IMR-90 (cell line): ENCODE measurements around the gene ATRNL1. TPM values are rescaled to one million over a fixed set of nuclear protein-coding genes. Genes with fewer than 3 reads are reported as not detected.

ENCODE experiments used
- ATAC-seq: fragments of 200-7000 bp; cut with Tn5 transposase; 2 replicates; pipeline ENCODE4 v1.9.1; 2020; ENCODE audit warnings: low read depth, mild to moderate bottlenecking, moderate library complexity
- BruUV-seq: library from RNA; stranded (reverse); fragments of 400-500 nt; replicated peaks from 2 replicates; lab custom pipeline; 2021; lab: Mats Ljungman, UMichigan
- CTCF ChIA-PET: fragments of 300-600 bp; formaldehyde crosslinking; extraction: SDS; loops from one replicate; lab custom pipeline; 2021; ENCODE audit warnings: antibody characterized with exemption; lab: Yijun Ruan, JAX
- POLR2A ChIA-PET: fragments of 300-600 bp; sonication (Branson Sonifier 250); formaldehyde crosslinking; loops from one replicate; lab custom pipeline; 2022; ENCODE audit warnings: antibody characterized with exemption; ENCODE audit not compliant: unreplicated experiment; lab: Charles Lee
- DNase-seq: peaks from one replicate; pipeline ENCODE4 v3.0.0; 2013
- H2AFZ ChIP-seq: replicated peaks from 2 replicates; pipeline ENCODE3; 2013; ENCODE audit warnings: low read length, mild to moderate bottlenecking; ENCODE audit not compliant: poor library complexity
- H2AK5ac ChIP-seq: 2 replicates; pipeline ENCODE4 v1.6.1; 2013; ENCODE audit warnings: low read depth, low read length, inconsistent platforms
- H2AK9ac ChIP-seq: replicated peaks from 2 replicates; pipeline ENCODE3; 2013; ENCODE audit warnings: mild to moderate bottlenecking, low read depth, low read length, moderate library complexity; ENCODE audit not compliant: poor library complexity
- H2BK120ac ChIP-seq: 2 replicates; pipeline ENCODE4 v1.6.1; 2013; ENCODE audit warnings: low read depth, low read length, inconsistent platforms
- H2BK15ac ChIP-seq: 3 replicates; pipeline ENCODE4 v1.6.1; 2013; ENCODE audit warnings: low read depth, low read length, inconsistent platforms
- H2BK20ac ChIP-seq: 2 replicates; pipeline ENCODE4 v1.6.1; 2013; ENCODE audit warnings: low read depth, mild to moderate bottlenecking, inconsistent platforms, low read length, moderate library complexity
- H2BK5ac ChIP-seq: 2 replicates; pipeline ENCODE4 v1.6.1; 2013; ENCODE audit warnings: mild to moderate bottlenecking, low read depth, low read length, inconsistent platforms; ENCODE audit not compliant: poor library complexity, severe bottlenecking
- H3K14ac ChIP-seq: replicated peaks from 2 replicates; pipeline ENCODE4 v1.6.1; 2013; ENCODE audit warnings: low read depth, low read length, inconsistent platforms
- H3K18ac ChIP-seq: 2 replicates; pipeline ENCODE4 v1.6.1; 2013; ENCODE audit warnings: low read depth, low read length, control low read depth
- H3K23ac ChIP-seq: 2 replicates; pipeline ENCODE4 v1.6.1; 2013; ENCODE audit warnings: low read depth, low read length, inconsistent platforms
- H3K27ac ChIP-seq: 2 replicates; pipeline ENCODE4 v1.5.1; 2013; ENCODE audit warnings: mild to moderate bottlenecking, control low read depth, low read length; ENCODE audit not compliant: insufficient read depth
- H3K27me3 ChIP-seq: 2 replicates; pipeline ENCODE4 v1.6.1; 2013; ENCODE audit warnings: low read length; ENCODE audit not compliant: control insufficient read depth, insufficient read depth
- H3K36me3 ChIP-seq: 2 replicates; pipeline ENCODE4 v1.6.1; 2013; ENCODE audit warnings: low read length, mixed read lengths; ENCODE audit not compliant: control insufficient read depth, insufficient read depth
- H3K4ac ChIP-seq: 2 replicates; pipeline ENCODE4 v1.6.1; 2013; ENCODE audit warnings: low read depth, low read length, inconsistent platforms
- H3K4me1 ChIP-seq: 2 replicates; pipeline ENCODE4 v1.6.1; 2013; ENCODE audit warnings: low read length, mixed read lengths; ENCODE audit not compliant: control insufficient read depth, insufficient read depth
- H3K4me2 ChIP-seq: 2 replicates; pipeline ENCODE4 v1.6.1; 2013; ENCODE audit warnings: low read depth, mild to moderate bottlenecking, control low read depth, low read length, moderate library complexity
- H3K4me3 ChIP-seq: 2 replicates; pipeline ENCODE4 v1.5.1; 2013; ENCODE audit warnings: low read depth, mild to moderate bottlenecking, control low read depth, low read length, moderate library complexity; ENCODE audit not compliant: insufficient read depth
- H3K56ac ChIP-seq: 2 replicates; pipeline ENCODE4 v1.6.1; 2013; ENCODE audit warnings: low read length, inconsistent platforms; ENCODE audit not compliant: insufficient read depth; ENCODE audit errors: extremely low read depth
- H3K79me1 ChIP-seq, 2 experiments: 2 replicates each; pipeline ENCODE4 v1.6.1; 2013; ENCODE audit warnings: low read length in 2 of 2, inconsistent platforms in 1 of 2, low read depth in 1 of 2
- H3K9ac ChIP-seq: 2 replicates; pipeline ENCODE4 v1.6.1; 2013; ENCODE audit warnings: low read depth, low read length, control low read depth
- H3K9me1 ChIP-seq: 2 replicates; pipeline ENCODE4 v1.6.1; 2013; ENCODE audit warnings: low read length, inconsistent platforms; ENCODE audit not compliant: insufficient read depth
- H3K9me3 ChIP-seq: 2 replicates; pipeline ENCODE4 v1.6.1; 2013; ENCODE audit warnings: low read length; ENCODE audit not compliant: control insufficient read depth, insufficient read depth
- H4K20me1 ChIP-seq: 2 replicates; pipeline ENCODE4 v1.6.1; 2013; ENCODE audit warnings: low read length, inconsistent platforms; ENCODE audit not compliant: insufficient read depth
- H4K5ac ChIP-seq: 2 replicates; pipeline ENCODE4 v1.6.1; 2013; ENCODE audit warnings: mild to moderate bottlenecking, low read depth, low read length, control low read depth
- H4K8ac ChIP-seq, 2 experiments: 2 replicates each; pipeline ENCODE4 v1.6.1; 2013; ENCODE audit warnings: low read depth in 2 of 2, low read length in 2 of 2, control low read depth in 1 of 2, inconsistent platforms in 1 of 2
- H4K91ac ChIP-seq: 2 replicates; pipeline ENCODE4 v1.6.1; 2013; ENCODE audit warnings: low read depth, low read length, inconsistent platforms; ENCODE audit not compliant: insufficient read depth
- BHLHE40 ChIP-seq: fragments of 150-350 bp; IDR thresholded peaks from 2 replicates; pipeline ENCODE4 v1.6.1; 2016; ENCODE audit warnings: mild to moderate bottlenecking, low read depth, low read length
- CHD1 ChIP-seq: IDR thresholded peaks from 2 replicates; pipeline ENCODE4 v1.6.1; 2012; ENCODE audit warnings: low read depth, low read length, improper control_type of control experiment
- FOS ChIP-seq: fragments of 150-350 bp; IDR thresholded peaks from 2 replicates; pipeline ENCODE4 v1.6.1; 2016; ENCODE audit warnings: low read depth, low read length
- NFE2L2 ChIP-seq: fragments of 150-350 bp; IDR thresholded peaks from 2 replicates; pipeline ENCODE4 v1.6.1; 2016; ENCODE audit warnings: low read depth, mild to moderate bottlenecking, low read length
- RAD21 ChIP-seq: IDR thresholded peaks from 2 replicates; pipeline ENCODE4 v1.6.1; 2012; ENCODE audit warnings: low read length, improper control_type of control experiment
- RFX5 ChIP-seq: IDR thresholded peaks from 2 replicates; pipeline ENCODE4 v1.8.0; 2012; ENCODE audit warnings: low read depth, mild to moderate bottlenecking, low read length, moderate library complexity
- WGBS, 2 experiments: methylation state at CpG; one replicate each; pipeline versions ENCODE4 v1.1.5 to v1.1.7; 2013; ENCODE audit warnings: missing lambda C conversion rate in 2 of 2; ENCODE audit not compliant: insufficient read length in 1 of 2; ENCODE audit errors: extremely low coverage in 2 of 2; 5-methylcytosine and 5-hydroxymethylcytosine counted together
- dilution Hi-C: fragments of 300-500 bp; cut with HindIII; formaldehyde crosslinking; loops from one replicate; pipeline ENCODE4 v1.14.3; 2018; ENCODE audit warnings: low sequenced_read_pairs; ENCODE audit not compliant: unreplicated experiment
- in situ Hi-C: fragments of 300-500 bp; cut with MboI; formaldehyde crosslinking; loops from 3 replicates; pipeline ENCODE4 v1.14.3; 2019; ENCODE audit warnings: low sequenced_read_pairs, inconsistent platforms, mixed read lengths
- intact Hi-C: fragments of 100-400 bp; cut with micrococcal nuclease; formaldehyde crosslinking; loops from 2 replicates; pipeline ENCODE4 v1.10.0; 2022
- polyA plus RNA-seq, 3 experiments: library from polyadenylated mRNA; depleted of rRNA; stranded (reverse); fragments of >200 nt; gene quantifications; 2 replicates each; pipeline ENCODE4 v1.2.3, GENCODE V29; 2012; ENCODE audit warnings: low replicate concordance in 1 of 3
- total RNA-seq: library from RNA; depleted of rRNA; stranded (reverse); fragments of >200 nt; gene quantifications from 2 replicates; pipeline ENCODE4 v1.2.3, GENCODE V29; 2012
- TF ChIP-seq, protein P1 (sequence below): conservative IDR thresholded peaks from 2 replicates; pipeline ENCODE4 v1.5.1; 2012; ENCODE audit warnings: mild to moderate bottlenecking, low read depth, low read length, improper control_type of control experiment
- TF ChIP-seq, protein P2 (sequence below): fragments of 150-350 bp; IDR thresholded peaks from 2 replicates; pipeline ENCODE4 v1.6.1; 2016; ENCODE audit warnings: low read depth, mild to moderate bottlenecking, low read length, moderate library complexity, borderline replicate concordance

The ATRNL1 gene
- total and polyA plus RNA-seq, 2 of the 4 experiments (the other 2 are of a cell fraction), result 0.18 to 0.19 TPM

DNA sequence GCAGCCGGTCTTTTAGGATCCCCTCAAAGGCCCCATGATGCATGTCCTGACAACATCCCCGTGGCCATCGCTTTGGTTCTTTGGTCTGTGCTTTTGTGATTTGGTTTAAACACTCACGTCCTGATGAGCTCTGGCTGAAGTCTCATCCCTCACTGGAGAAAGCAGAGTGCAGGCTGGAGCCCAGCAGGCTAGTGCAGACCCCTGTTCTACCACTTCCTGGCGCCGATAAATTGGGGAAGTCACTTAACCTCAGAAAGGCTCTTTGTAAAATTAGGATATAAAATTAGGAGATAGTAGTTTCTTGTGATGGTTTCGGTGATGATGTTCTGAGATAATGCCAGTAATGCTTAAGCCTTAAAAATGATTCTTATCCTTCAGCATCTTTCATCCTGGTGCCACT is 872.2 kb downstream of the ATRNL1 start:
- Histone ChIP-seq H3K18ac (no peak overlapping the region), H3K36me3 (no peaks in the 10 kb centered on the region), H3K23ac (no peak overlapping the region), H2AFZ (no peak overlapping the region), H3K27me3 (peaks cover 2% of the 10 kb centered on the region; the same call in 1 of the 2 replicates), H3K4me2 (no peak overlapping the region), H3K4ac (no peak overlapping the region), H4K5ac (no peak overlapping the region), H3K9me3 (no peaks in the 10 kb centered on the region), H4K91ac (no peak overlapping the region), H3K9ac (no peak overlapping the region), H3K14ac (no peak overlapping the region), H2BK15ac (no peak overlapping the region), H4K20me1 (no peaks in the 10 kb centered on the region), H2AK5ac (no peak overlapping the region), H3K9me1 (no peaks in the 10 kb centered on the region), H2BK20ac (no peak overlapping the region), H2BK120ac (no peak overlapping the region; the same call in 1 of the 2 replicates), H2AK9ac (no peak overlapping the region), H3K4me3 (no peak overlapping the region), H4K8ac (no peak overlapping the region), H2BK5ac (no peak overlapping the region), H3K27ac (no peak overlapping the region), H3K4me1 (no peaks in the 10 kb centered on the region), H3K56ac (no peak overlapping the region), H3K79me1 (no peaks in the 10 kb centered on the region)
- no peak for ATAC-seq
- no TSS peak for BruUV-seq
- dilution Hi-C loops (no loop called here), in situ Hi-C loops (no loop called here), intact Hi-C loops (no loop called here)
- WGBS, 2 experiments, result no CpG with 5 or more reads among the region's 7 CpGs
- no peak for DNase-seq
- TF ChIP-seq BHLHE40, result no peak
- TF ChIP-seq, protein P1, sequence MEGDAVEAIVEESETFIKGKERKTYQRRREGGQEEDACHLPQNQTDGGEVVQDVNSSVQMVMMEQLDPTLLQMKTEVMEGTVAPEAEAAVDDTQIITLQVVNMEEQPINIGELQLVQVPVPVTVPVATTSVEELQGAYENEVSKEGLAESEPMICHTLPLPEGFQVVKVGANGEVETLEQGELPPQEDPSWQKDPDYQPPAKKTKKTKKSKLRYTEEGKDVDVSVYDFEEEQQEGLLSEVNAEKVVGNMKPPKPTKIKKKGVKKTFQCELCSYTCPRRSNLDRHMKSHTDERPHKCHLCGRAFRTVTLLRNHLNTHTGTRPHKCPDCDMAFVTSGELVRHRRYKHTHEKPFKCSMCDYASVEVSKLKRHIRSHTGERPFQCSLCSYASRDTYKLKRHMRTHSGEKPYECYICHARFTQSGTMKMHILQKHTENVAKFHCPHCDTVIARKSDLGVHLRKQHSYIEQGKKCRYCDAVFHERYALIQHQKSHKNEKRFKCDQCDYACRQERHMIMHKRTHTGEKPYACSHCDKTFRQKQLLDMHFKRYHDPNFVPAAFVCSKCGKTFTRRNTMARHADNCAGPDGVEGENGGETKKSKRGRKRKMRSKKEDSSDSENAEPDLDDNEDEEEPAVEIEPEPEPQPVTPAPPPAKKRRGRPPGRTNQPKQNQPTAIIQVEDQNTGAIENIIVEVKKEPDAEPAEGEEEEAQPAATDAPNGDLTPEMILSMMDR, result no peak
- TF ChIP-seq, protein P2, sequence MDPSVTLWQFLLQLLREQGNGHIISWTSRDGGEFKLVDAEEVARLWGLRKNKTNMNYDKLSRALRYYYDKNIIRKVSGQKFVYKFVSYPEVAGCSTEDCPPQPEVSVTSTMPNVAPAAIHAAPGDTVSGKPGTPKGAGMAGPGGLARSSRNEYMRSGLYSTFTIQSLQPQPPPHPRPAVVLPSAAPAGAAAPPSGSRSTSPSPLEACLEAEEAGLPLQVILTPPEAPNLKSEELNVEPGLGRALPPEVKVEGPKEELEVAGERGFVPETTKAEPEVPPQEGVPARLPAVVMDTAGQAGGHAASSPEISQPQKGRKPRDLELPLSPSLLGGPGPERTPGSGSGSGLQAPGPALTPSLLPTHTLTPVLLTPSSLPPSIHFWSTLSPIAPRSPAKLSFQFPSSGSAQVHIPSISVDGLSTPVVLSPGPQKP, result no peak
- TF ChIP-seq FOS, result no peak
- TF ChIP-seq RFX5, result no peak
- no peak for TF ChIP-seq NFE2L2
- TF ChIP-seq RAD21, result no peak
- no peak for TF ChIP-seq CHD1
- ChIA-PET CTCF (no interaction called here), POLR2A (no interaction called here)
